ENCODE measurements around the gene ZNF518A.
A peak's percentile ranks its signal among the peaks of the same experiment; 100 is the strongest.

The ZNF518A gene

GRCh38 chr10:96129387-96130325 is at the start of gene ZNF518A:
Gene ZNF518A, plus strand, starts transcription at chr10:96130297. Its CDS starts 26,026 bp downstream, at chr10:96156323.
- DNase-seq = peak; percentile 95

- no peak for DNase-seq
Observed at GRCh38 chr10:96082153-96082552, 47.9 kb upstream of the ZNF518A start.

- DNase-seq = no peak
Observed at GRCh38 chr10:96082748-96083147, 47.3 kb upstream of the ZNF518A start.

- DNase-seq = no peak
Observed at GRCh38 chr10:96089116-96089515, 41.0 kb upstream of the ZNF518A start.

GRCh38 chr10:96089670-96090462 is 40.2 kb upstream of the ZNF518A start:
- peak; percentile 94 for DNase-seq

- no peak for DNase-seq
Observed at GRCh38 chr10:96090463-96090800, 39.7 kb upstream of the ZNF518A start.

GRCh38 chr10:96092999-96093767 is 36.9 kb upstream of the ZNF518A start:
- no peak for DNase-seq

GRCh38 chr10:96093948-96094347 is 36.1 kb upstream of the ZNF518A start:
- DNase-seq = no peak

- no peak for DNase-seq
Observed at GRCh38 chr10:96096958-96097357, 33.1 kb upstream of the ZNF518A start.

- no peak for DNase-seq
Observed at GRCh38 chr10:96097865-96098264, 32.2 kb upstream of the ZNF518A start.

- DNase-seq = no peak
Observed at GRCh38 chr10:96107623-96108038, 22.5 kb upstream of the ZNF518A start.

GRCh38 chr10:96112531-96112930 is 17.6 kb upstream of the ZNF518A start:
- no peak for DNase-seq

- DNase-seq = no peak
Observed at GRCh38 chr10:96118604-96119450, 11.3 kb upstream of the ZNF518A start.

- no peak for DNase-seq
Observed at GRCh38 chr10:96122824-96123223, 7.3 kb upstream of the ZNF518A start.

GRCh38 chr10:96124230-96125141 is 5.6 kb upstream of the ZNF518A start:
- DNase-seq = peak; percentile 12

GRCh38 chr10:96125142-96125515 is 5.0 kb upstream of the ZNF518A start:
- DNase-seq = no peak

GRCh38 chr10:96130326-96130995 is 364 bp downstream of the ZNF518A start:
- peak; percentile 80 for DNase-seq

- no peak for DNase-seq
Observed at GRCh38 chr10:96131621-96132020, 1.5 kb downstream of the ZNF518A start.

GRCh38 chr10:96133135-96133534 is 3.0 kb downstream of the ZNF518A start:
- DNase-seq = no peak

- no peak for DNase-seq
Observed at GRCh38 chr10:96136810-96137209, 6.7 kb downstream of the ZNF518A start.
